ENCODE results near the gene SPTA1. TPM values are rescaled to one million over a fixed set of nuclear protein-coding genes. Genes with fewer than 3 reads are reported as not detected.
"Not testable (repeated sequence)": the region's sequence is repeated elsewhere in the genome, so short reads cannot be mapped to it uniquely, and the experiment has no call there.

Gene SPTA1
- total RNA-seq, 2 experiments from 2014 or later, result not detected

GRCh38 chr1:158700552-158700951 is 14.0 kb upstream of the SPTA1 start, which contains the start of gene OR6K2:
Gene OR6K2, minus strand, starts transcription at chr1:158700652. Its CDS starts 0 bp downstream, at chr1:158700652.
- no peak for DNase-seq
- POLR2A ChIA-PET, result no interaction called here
- H3K9me3 Mint-ChIP-seq, result no peaks in the 10 kb centered on the region
- H3K27ac Mint-ChIP-seq, result no peak within 1 kb of the TSS
- H3K4me1 Mint-ChIP-seq, result no peaks in the 10 kb centered on the region
- CTCF ChIA-PET, result no interaction called here
- H3K4me3 Mint-ChIP-seq, result no peak within 1 kb of the TSS
- H3K27me3 Mint-ChIP-seq, result peaks cover 5% of the 10 kb centered on the region
- H3K36me3 Mint-ChIP-seq (ENCODE audit: low read depth), result no peaks in the 10 kb centered on the region

DNA sequence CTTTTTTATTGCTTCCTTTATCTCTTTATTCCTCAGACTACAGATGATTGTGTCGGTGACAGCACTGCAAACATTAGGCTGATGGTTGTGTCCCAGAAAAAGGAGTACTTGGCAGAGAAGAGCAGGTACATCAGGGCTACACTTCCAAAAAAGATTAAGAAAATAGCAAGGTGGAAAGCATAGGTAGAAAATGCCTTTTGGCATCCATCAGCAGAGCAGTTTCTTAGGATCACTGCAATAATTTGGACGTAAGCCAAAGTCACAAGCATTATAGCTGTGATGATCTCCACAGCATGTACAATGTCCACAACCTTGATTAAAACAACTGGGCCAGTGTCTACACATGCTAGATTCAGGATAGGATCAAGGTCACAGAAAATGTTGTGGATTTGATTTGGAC is 8.1 kb upstream of the SPTA1 start:
- ChIA-PET POLR2A (no interaction called here), CTCF (no interaction called here)
- H3K27ac Mint-ChIP-seq, result no peak overlapping the region
- peaks cover 5% of the 10 kb centered on the region for H3K27me3 Mint-ChIP-seq
- no peaks in the 10 kb centered on the region for H3K4me1 Mint-ChIP-seq
- no peaks in the 10 kb centered on the region for H3K36me3 Mint-ChIP-seq (ENCODE audit: low read depth)
- DNase-seq, result no peak
- H3K9me3 Mint-ChIP-seq, result no peaks in the 10 kb centered on the region
- H3K4me3 Mint-ChIP-seq, result no peak overlapping the region

DNA sequence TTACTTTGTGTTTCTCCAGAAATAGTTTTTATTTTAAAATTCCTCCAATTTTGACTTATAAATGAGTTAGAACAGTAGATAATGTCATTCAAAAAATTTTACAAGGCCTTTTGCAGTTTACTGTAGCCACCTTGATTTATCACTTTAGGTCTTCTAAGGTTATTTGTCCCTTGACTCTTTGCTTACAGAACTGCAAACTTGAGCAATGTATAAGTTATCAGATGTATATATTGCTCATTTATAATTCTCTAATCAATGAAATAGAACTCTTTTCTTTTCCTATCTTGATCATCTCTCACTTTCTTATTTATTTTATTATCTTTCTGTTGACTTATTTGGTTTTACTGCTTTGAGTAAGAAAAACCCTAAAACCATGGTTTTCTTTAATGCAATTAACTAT is 5.8 kb upstream of the SPTA1 start:
- Mint-ChIP-seq H3K9me3 (no peaks in the 10 kb centered on the region), H3K27me3 (peaks cover 7% of the 10 kb centered on the region), H3K36me3 (ENCODE audit: low read depth) (no peaks in the 10 kb centered on the region), H3K4me1 (no peaks in the 10 kb centered on the region), H3K27ac (no peak overlapping the region), H3K4me3 (no peak overlapping the region)
- ChIA-PET POLR2A (no interaction called here), CTCF (no interaction called here)
- DNase-seq, result no peak

GRCh38 chr1:158691907-158692306 is 5.4 kb upstream of the SPTA1 start:
- Mint-ChIP-seq H3K9me3 (no peaks in the 10 kb centered on the region), H3K27ac (no peak overlapping the region), H3K4me1 (no peaks in the 10 kb centered on the region), H3K36me3 (ENCODE audit: low read depth) (no peaks in the 10 kb centered on the region), H3K4me3 (no peak overlapping the region), H3K27me3 (peaks cover 10% of the 10 kb centered on the region)
- ChIA-PET CTCF (no interaction called here), POLR2A (no interaction called here)
- DNase-seq, result no peak

GRCh38 chr1:158691149-158691548 is 4.6 kb upstream of the SPTA1 start:
- H3K36me3 Mint-ChIP-seq (ENCODE audit: low read depth); H3K9me3 Mint-ChIP-seq; H3K27ac Mint-ChIP-seq; POLR2A ChIA-PET; H3K4me1 Mint-ChIP-seq; H3K4me3 Mint-ChIP-seq; CTCF ChIA-PET; DNase-seq: not testable (repeated sequence)
- peaks cover 12% of the 10 kb centered on the region for H3K27me3 Mint-ChIP-seq

DNA sequence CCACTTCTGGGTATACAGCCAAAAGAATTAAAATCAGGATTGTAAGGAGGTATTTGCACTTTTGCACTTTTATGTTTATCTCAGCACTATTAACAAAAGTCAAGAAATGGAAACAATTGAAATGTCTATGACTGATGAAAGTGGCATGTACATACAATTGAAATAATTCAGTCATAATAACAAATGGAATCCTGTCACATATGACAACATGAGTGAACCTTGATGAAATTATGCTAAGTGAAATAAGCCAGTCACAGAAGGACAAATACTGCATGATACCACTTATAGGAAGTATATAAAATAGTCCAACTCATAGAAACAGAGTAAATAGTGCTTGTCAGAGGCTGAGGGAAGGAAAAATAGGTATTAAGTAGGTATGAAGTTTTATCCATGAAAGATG is 3.4 kb upstream of the SPTA1 start:
- Mint-ChIP-seq H3K27ac (no peak overlapping the region), H3K4me1 (no peaks in the 10 kb centered on the region), H3K4me3 (no peak overlapping the region), H3K36me3 (ENCODE audit: low read depth) (no peaks in the 10 kb centered on the region), H3K9me3 (no peaks in the 10 kb centered on the region), H3K27me3 (peaks cover 16% of the 10 kb centered on the region)
- CTCF ChIA-PET, result no interaction called here
- DNase-seq, result no peak
- POLR2A ChIA-PET, result no interaction called here

DNA sequence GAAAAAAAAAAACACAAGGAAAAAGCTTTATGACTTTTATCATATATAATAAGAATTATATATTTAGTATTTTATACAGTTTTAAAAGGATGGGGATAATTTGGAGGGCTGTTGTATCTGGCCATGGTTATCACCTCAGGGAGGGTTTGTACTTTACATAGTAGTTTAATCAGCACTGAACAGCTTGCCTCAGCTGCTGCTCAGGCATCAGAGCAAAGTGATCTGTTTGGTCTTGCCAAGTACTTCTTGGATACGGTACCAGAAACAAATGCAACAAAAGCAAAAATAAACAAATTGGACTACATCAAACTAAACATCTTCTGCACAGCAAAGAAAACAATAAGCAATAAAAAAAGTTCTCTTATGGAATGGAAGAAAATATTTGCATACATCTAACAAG is 2.6 kb upstream of the SPTA1 start:
- CTCF ChIA-PET, result no interaction called here
- Mint-ChIP-seq H3K27ac (no peak overlapping the region), H3K4me3 (no peak overlapping the region), H3K36me3 (ENCODE audit: low read depth) (no peaks in the 10 kb centered on the region), H3K27me3 (peaks cover 21% of the 10 kb centered on the region), H3K4me1 (no peaks in the 10 kb centered on the region), H3K9me3 (no peaks in the 10 kb centered on the region)
- no peak for DNase-seq
- POLR2A ChIA-PET, result no interaction called here

DNA sequence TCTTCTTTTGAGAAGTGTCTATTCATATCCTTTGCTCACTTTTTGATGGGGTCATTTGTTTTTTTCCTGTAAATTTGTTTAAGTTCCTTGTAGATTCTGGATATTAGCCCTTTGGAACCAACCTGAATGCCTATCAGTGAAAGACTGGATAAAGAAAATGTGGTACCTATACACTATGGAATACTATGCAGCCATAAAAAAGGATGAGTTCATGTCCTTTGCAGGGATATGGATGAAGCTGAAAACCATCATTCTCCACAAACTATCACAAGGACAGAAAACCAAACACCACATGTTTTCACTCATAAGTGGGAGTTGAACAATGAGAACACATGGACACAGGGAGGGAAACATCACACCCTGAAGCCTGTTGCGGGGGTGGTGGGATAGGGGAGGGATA is 1.8 kb upstream of the SPTA1 start:
- H3K4me1 Mint-ChIP-seq; H3K4me3 Mint-ChIP-seq; POLR2A ChIA-PET; H3K9me3 Mint-ChIP-seq; CTCF ChIA-PET; DNase-seq; H3K27ac Mint-ChIP-seq; H3K36me3 Mint-ChIP-seq (ENCODE audit: low read depth): not testable (repeated sequence)
- peaks cover 21% of the 10 kb centered on the region for H3K27me3 Mint-ChIP-seq

GRCh38 chr1:158687037-158687436 is 522 bp upstream of the SPTA1 start:
- Mint-ChIP-seq H3K4me3 (no peak overlapping the region), H3K27ac (no peak overlapping the region), H3K36me3 (ENCODE audit: low read depth) (no peaks in the 10 kb centered on the region), H3K4me1 (no peaks in the 10 kb centered on the region), H3K9me3 (no peaks in the 10 kb centered on the region), H3K27me3 (peaks cover 27% of the 10 kb centered on the region)
- DNase-seq, result no peak
- ChIA-PET CTCF (no interaction called here), POLR2A (no interaction called here)

- no peaks in the 10 kb centered on the region for H3K9me3 Mint-ChIP-seq
- POLR2A ChIA-PET, result no interaction called here
- no peak overlapping the region for H3K4me3 Mint-ChIP-seq
- peaks cover 29% of the 10 kb centered on the region for H3K27me3 Mint-ChIP-seq
- no peak overlapping the region for H3K27ac Mint-ChIP-seq
- DNase-seq, result no peak
- H3K4me1 Mint-ChIP-seq, result no peaks in the 10 kb centered on the region
- no peaks in the 10 kb centered on the region for H3K36me3 Mint-ChIP-seq (ENCODE audit: low read depth)
- CTCF ChIA-PET, result no interaction called here
Measured at GRCh38 chr1:158685085-158685484, 1.4 kb downstream of the SPTA1 start.

GRCh38 chr1:158681606-158682005 is 4.9 kb downstream of the SPTA1 start:
- H3K4me3 Mint-ChIP-seq, result no peak overlapping the region
- CTCF ChIA-PET, result interaction anchor here (0.5 kb wide), 1 partner anchor 45 kb away, joined by 3 read pairs; no protein-coding TSS in a partner anchor
- H3K36me3 Mint-ChIP-seq (ENCODE audit: low read depth), result no peaks in the 10 kb centered on the region
- H3K9me3 Mint-ChIP-seq, result no peaks in the 10 kb centered on the region
- H3K27me3 Mint-ChIP-seq, result peaks cover 22% of the 10 kb centered on the region
- no peaks in the 10 kb centered on the region for H3K4me1 Mint-ChIP-seq
- H3K27ac Mint-ChIP-seq, result no peak overlapping the region
- POLR2A ChIA-PET, result no interaction called here
- no peak for DNase-seq

DNA sequence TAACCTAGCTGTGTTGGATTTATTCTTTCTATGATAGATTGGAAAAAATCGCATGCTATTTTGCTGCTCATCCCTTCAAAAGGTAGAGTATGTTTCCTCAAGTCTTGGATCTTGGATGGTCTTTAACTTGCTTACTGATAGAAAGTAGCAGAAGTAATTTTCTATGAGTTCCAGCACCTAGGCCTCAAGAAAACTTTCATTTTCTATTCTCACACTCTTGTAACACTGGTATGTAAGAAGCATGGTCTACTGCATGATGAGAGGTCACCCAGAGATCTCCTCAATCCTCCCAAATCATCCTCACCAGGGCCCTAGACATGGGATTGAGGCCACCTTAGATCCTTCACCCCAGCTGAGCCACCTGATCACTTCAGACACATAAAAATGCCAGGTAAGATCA is 7.2 kb downstream of the SPTA1 start:
- Mint-ChIP-seq H3K9me3 (no peaks in the 10 kb centered on the region), H3K27me3 (peaks cover 9% of the 10 kb centered on the region), H3K4me1 (no peaks in the 10 kb centered on the region), H3K27ac (no peak overlapping the region), H3K36me3 (ENCODE audit: low read depth) (no peaks in the 10 kb centered on the region), H3K4me3 (no peak overlapping the region)
- DNase-seq, result no peak
- ChIA-PET POLR2A (no interaction called here), CTCF (no interaction called here)

DNA sequence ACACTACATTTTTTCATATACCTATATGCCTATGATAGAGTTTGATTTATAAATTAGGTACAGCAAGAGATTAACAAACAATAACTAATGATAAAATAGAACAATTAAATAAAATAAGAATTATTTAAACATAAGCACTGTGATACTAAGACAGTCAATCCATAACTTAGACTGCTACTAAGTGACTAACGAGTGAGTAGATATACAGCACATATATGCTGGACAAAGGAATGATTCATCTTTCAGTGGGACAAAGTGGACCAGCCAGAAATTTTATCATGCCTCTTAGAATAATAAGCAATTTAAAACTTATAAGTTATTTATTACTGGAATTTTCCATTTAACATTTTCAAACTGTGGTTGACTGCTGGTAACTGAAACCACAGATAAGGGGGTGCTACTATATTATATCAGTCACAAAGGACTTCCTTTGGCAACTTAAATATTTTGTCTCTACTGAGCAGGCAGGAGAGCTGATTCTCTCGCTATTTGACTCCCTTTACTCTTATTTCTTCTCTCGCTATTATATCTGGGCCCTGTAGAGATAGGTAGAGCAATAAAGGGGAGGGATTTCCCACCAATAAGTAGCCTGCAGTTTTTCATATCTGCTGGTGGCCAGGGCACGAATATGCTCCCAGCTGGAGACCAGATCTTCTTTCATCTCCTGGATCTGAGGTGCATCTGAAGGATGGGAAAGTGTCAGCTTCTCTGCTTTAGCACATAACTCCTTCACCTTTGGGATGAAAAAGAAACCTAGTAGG is 10.8 kb downstream of the SPTA1 start:
- POLR2A ChIA-PET, result no interaction called here
- H3K9me3 Mint-ChIP-seq, result no peaks in the 10 kb centered on the region
- no peak for DNase-seq
- CTCF ChIA-PET, result no interaction called here
- H3K27me3 Mint-ChIP-seq, result peaks cover 3% of the 10 kb centered on the region
- no peaks in the 10 kb centered on the region for H3K4me1 Mint-ChIP-seq
- no peak overlapping the region for H3K27ac Mint-ChIP-seq
- H3K4me3 Mint-ChIP-seq, result no peak overlapping the region
- no peaks in the 10 kb centered on the region for H3K36me3 Mint-ChIP-seq (ENCODE audit: low read depth)

- H3K4me3 Mint-ChIP-seq, result no peak overlapping the region
- H3K9me3 Mint-ChIP-seq, result no peaks in the 10 kb centered on the region
- H3K27me3 Mint-ChIP-seq, result peaks cover 3% of the 10 kb centered on the region
- no peaks in the 10 kb centered on the region for H3K4me1 Mint-ChIP-seq
- DNase-seq, result no peak
- no peaks in the 10 kb centered on the region for H3K36me3 Mint-ChIP-seq (ENCODE audit: low read depth)
- CTCF ChIA-PET, result no interaction called here
- POLR2A ChIA-PET, result no interaction called here
- H3K27ac Mint-ChIP-seq, result no peak overlapping the region
Measured at GRCh38 chr1:158674302-158674701, 12.2 kb downstream of the SPTA1 start.
